T-helper 2 cell treated with Interferon-gamma antibody and Interleukin-4, amounts not matched to agents 100 ng/mL and 5 ng/mL, for 36 hours (primary cell): Measurements from ENCODE around the gene MRPL34. TPM values are rescaled to one million over a fixed set of nuclear protein-coding genes. Genes with fewer than 3 reads are reported as not detected.

Experiments
- intact Hi-C: fragments of 100-400 bp; cut with micrococcal nuclease; formaldehyde crosslinking; loops from one replicate; pipeline ENCODE4 v1.15.1; 2023
- total RNA-seq: library from RNA; stranded (reverse); gene quantifications from 2 replicates; pipeline ENCODE4 v1.2.3, GENCODE V29; 2022

The MRPL34 gene
- total RNA-seq, 1 donor from 2014 or later: 77.8 TPM

DNA sequence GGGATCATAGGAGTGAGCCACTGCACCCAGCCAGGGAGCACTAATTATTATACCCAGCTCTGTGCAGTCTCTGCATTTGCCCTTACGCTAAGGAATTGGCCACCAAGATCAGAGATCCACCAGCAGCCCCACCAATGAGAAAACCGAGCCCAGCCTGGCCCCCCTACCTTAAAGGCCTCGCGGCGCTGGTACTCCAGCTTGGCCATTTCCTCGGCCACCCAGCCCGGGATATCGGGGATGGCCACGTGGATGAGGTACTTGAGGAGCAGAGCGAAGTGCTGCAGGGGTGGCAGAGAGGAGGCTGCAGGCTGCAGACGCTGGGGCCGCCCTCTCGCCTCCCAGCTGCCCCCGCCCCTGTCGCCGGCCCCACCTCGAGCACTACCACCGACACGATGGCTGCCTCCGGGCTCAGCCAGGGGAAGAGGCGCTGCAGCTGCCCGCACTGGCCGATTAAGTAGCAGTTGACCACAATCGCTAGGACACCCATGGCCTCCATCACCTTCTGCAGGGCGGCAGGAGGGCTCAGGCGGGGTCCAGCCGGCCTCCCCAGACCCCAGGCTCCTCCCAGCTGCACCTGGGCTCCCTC is 21.5 kb downstream of the MRPL34 start:
- intact Hi-C loops: no loop called here

DNA sequence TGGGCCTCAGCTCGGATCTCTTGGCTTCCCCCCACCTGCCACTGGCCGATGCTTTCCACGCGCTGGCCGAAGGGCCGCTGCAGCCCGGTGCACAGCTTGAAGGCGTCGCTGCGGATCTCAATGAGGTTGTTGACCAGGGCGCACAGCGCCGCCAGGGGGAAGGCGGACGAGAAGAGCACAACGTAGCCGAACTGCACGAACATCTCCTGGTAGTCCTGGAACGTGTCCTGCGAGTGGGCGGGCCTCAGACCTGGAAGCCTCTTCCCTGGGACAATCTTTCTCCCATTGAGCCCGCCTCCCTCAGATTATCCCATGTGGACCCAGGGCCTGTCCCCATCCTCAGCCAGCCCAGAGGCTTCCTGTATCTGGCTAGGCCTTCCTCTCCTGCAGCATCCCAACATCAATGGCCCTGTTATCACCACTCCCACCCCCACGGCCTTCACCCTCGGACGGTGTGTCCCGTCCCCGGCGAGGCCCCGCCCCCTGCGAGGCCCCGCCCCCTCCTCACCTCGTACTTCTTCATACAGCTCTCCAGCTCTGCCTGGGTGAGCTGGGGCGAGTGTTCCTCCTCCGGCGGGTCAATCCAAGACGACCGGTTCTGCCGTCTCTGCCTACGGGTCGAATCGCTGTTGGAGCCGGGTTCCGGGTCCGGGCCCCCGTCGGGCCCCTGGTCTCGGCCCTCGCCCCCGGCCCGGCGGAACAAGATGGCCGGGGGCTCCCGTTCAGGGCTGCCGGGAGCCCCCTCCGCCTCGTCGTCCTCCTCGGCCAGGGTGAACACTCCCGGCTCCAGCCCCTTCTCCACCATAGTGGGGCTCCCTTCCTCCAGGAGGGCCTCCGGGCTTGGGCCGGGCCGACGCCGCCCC is 22.2 kb downstream of the MRPL34 start:
- intact Hi-C loops: no loop called here

DNA sequence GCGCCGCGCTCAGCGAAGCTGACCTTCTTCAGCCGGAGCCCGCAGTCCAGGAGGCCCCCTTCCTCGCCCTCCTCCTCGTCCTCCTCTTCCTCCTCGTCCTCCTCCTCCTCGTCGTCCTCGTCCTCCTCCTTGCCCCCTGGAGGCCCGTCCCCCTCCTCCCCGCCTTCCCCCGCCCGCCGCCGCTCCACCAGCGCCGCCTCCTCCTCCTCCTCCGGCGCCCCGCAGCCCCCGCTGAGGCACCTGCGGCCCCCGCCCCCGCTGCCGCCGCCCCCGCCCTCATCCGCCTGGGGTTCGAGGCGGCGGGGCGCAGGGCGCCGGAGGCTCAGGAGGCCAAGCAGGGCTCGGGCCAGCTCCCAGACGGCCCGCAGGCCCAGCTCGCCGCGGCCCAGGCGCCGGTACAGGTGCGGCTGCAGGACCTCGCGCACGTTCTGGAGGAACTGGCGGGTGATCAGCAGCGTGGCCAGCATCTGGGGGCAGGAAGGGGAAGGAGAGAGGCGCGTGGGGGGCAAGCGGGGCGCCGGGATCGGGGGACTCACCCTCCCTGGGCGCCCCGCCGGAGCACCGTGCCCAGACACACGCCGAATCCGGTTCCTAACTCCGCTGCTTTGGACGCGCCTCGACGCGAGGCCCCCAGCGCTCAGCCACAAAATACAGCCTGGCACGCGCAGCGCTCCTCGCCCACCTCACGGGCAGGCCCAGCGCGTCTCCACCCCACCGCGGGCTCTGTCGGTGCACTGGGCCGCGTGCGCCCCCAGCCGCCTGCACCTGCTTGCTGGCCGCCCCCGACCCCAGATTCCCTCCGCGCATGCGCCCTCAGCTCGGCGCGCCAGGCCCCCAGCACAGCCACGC is 23.1 kb downstream of the MRPL34 start:
- intact Hi-C loops: no loop called here

DNA sequence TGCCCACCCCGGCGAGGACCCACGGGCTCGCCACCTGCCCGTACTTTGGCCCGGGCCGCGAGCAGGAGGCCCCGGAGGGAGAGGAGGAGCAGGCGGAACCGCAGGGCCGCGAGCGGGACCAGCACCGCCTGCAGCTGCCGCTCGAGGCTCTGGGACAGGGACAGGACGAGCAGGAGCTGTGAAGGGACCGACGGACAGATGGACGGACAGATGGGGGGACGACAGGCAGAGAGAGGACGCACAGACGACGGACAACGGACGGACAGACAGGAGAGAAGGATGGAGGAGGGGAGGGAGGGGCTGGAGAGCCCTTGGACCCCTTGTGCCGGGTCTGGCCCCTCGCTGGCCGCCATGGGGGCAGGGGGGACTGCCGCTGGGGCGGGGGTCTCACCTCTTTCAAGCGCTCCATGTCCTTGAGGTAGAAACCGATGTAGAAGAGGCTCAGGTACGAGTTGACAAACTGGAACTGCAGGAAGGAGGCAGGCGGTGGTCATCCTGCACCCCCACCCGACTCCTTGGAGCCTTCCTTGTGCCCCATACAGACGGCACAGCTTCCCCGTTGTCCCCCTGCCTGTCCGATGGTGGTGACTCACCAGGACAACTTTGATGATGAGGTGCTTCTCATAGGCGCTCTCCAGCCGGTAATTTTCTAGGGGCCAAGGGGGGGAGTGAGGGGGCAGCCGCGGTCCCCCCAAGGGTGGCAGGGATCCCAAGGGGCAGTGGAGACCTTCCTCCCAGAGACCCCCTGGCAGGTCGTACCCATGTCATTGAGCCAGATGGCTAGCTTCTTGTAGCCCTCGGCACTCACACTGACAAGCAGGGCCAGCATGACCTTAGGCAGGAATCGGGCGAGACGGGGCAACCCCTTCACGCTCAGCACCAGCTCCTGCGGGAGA is 23.9 kb downstream of the MRPL34 start:
- intact Hi-C loops: no loop called here

DNA sequence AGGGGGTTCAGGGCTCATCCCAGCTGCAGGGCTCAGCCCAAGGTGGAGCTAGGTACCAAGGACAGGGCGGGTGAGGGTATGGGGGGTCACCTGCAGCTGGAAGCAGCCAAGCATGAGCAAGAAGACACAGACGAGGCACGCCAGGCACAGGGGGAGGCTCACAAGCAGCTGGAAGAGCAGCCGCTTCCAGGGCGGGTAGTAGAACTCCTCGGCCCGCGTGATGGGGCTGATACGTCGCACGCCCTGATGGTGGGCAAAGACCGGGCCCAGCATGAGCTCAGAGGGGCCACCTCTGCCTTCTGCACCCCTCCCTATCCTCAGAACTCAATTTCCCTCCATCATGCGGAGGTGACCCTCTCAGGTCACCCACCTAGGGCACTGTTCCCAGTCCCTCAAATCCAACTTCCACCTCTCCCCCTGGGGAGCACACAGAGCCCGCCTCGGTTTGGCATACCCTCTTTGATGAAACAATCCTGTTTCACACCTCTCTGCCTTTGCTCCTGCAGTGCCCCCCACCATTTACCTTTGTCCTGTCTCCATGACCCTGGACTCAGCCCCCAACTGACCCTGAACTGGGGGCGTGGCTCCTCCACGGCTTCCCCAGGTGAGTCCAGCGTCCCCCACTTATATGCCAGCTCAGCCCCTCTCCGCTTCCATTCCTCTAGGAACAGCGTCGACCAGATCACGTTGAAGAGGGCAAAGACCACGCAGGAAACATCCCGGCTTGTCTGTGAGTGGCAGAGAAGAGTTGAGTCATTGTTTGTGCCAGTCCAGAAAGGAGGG is 24.8 kb downstream of the MRPL34 start:
- intact Hi-C loops: no loop called here

- intact Hi-C loops: no loop called here
These were observed 25.4 kb downstream of the MRPL34 start for GRCh38 chr19:17331045-17331558.

DNA sequence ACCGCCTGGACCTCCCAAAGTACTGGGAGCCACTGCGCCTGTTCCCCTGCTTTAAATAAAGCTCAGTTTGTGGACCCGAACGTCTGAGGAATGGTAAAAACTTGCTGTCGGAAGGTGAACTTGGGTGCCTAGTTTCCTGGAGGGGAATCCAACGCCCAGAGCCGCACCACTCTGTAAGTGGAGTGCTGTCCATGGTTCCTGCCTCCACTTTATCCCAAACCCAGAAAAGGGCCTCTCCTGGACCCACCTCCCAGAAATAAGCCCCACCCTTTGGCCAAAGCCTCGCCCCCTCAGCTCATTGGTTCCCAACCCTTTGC is 26.6 kb downstream of the MRPL34 start:
- intact Hi-C loops: no loop called here

- intact Hi-C loops: no loop called here
These were observed 27.3 kb downstream of the MRPL34 start for GRCh38 chr19:17332677-17333581.

- intact Hi-C loops: no loop called here
These were observed 28.1 kb downstream of the MRPL34 start for GRCh38 chr19:17333611-17334413.

- intact Hi-C loops: loop anchor here (5.0 kb wide), 4 partner anchors 58 to 178 kb away; partner anchors contain the start of genes BST2, CCDC194 and PGLS
These were observed 29.0 kb downstream of the MRPL34 start, which contains the start of gene ANO8 for GRCh38 chr19:17334414-17335409. Gene ANO8 (minus strand): TSS chr19:17334855. CDS start chr19:17334670, 185 bp downstream.

- intact Hi-C loops: loop anchor here (5.0 kb wide), 4 partner anchors 57 to 177 kb away; partner anchors contain the start of genes BST2, CCDC194 and PGLS
These were observed 29.9 kb downstream of the MRPL34 start for GRCh38 chr19:17335575-17335974.

- intact Hi-C loops: loop anchor here (1.0 to 5.0 kb wide), 6 partner anchors 28 to 175 kb away; partner anchors contain the start of genes BABAM1, BST2, CCDC194 and DDA1
These were observed 31.4 kb downstream of the MRPL34 start, which contains the start of gene GTPBP3 for GRCh38 chr19:17336872-17337674. Gene GTPBP3 (plus strand): TSS chr19:17337553. CDS start chr19:17337612, 59 bp downstream.

DNA sequence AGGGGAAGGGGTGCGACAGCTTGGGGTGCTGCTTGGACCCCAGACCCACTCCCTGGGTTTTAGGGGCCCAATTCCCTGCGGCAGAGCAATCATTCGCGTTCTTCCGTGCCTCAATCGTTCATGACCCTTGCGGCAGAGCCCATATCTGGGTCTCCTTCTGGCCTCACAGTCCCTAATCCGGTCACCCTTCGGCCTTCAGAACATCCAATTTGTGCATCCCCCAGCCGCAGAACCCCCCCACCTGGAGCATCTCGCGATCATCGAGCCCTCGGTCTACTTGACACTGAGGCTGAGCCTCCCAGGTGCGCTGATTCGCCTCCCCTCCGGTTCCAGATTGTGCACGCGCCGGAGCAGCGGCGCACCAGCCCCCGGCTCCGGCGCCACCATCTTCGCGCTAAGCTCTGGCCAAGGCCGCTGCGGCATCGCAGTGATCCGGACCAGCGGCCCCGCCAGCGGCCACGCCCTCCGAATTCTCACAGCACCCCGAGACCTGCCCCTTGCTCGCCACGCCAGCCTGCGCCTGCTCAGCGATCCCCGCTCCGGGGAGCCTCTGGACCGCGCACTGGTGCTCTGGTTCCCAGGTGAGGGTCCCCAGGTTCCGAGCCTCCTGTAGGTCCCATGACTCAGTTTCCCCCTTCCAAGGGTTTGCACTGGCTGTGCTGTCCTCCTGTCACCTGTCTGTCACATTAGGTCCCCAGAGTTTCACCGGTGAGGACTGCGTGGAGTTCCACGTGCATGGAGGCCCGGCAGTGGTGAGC is 32.2 kb downstream of the MRPL34 start:
- intact Hi-C loops: loop anchor here (1.0 to 5.0 kb wide), 6 partner anchors 29 to 174 kb away; partner anchors contain the start of genes BABAM1, BST2, CCDC194 and DDA1

GRCh38 chr19:17338433-17339078 is 32.9 kb downstream of the MRPL34 start:
- intact Hi-C loops: loop anchor here (5.0 kb wide), 4 partner anchors 54 to 174 kb away; partner anchors contain the start of genes BST2, CCDC194 and PGLS
